ENCODE data around the gene CRELD1. TPM values are rescaled to one million over a fixed set of nuclear protein-coding genes. Genes with fewer than 3 reads are reported as not detected.
A peak's percentile ranks its signal among the peaks of the same experiment; 100 is the strongest.

The CRELD1 gene
- total RNA-seq (2021; ENCODE audit: unreplicated experiment) (18.7 TPM), Bru-seq, nascent RNA (percentile 54 among the genes with signal in this experiment), BruChase-seq, experiment 1, labeled RNA remaining after a 6-hour chase (percentile 66 among the genes with signal in this experiment), BruChase-seq, experiment 2, labeled RNA remaining after a 2-hour chase (percentile 65 among the genes with signal in this experiment)
- polyA plus RNA-seq (2012): 29.4 and 31.8 TPM in 2 replicates
- long read RNA-seq, transcript CRELD1-206 (11 exons, 1,778 nt): minor isoform, 8 of 40 reads
- long read RNA-seq, transcript CRELD1-203 (11 exons, 1,728 nt): major isoform, 12 of 40 reads
- long read RNA-seq, partial matches to known transcripts: 3 of 40 reads
- long read RNA-seq, other reads (novel, unspliced or antisense): 16 of 40 reads

GRCh38 chr3:9933561-9934234 lies at the start of gene CRELD1:
Gene CRELD1, plus strand, starts transcription at chr3:9933834. Its CDS starts 605 bp downstream, at chr3:9934439.
- Histone ChIP-seq H3K4me3 (replicated peaks in 1 of 2; ENCODE audit: low read depth in 1 of 2, low read length in 2 of 2) (peak within 1 kb of the TSS; percentile 52 to 69), H3K79me2 (ENCODE audit: insufficient read depth, low read length) (no peaks in the 10 kb centered on the region), H3K4me2 (ENCODE audit: low read length) (peak within 1 kb of the TSS; percentile 87), H3K27me3 (ENCODE audit: insufficient read depth, low read length) (no peaks in the 10 kb centered on the region), H3K9ac (ENCODE audit: low read length) (peak within 1 kb of the TSS; percentile 73), H3K9me3 (ENCODE audit: control insufficient read depth in 1 of 2, insufficient read depth in 1 of 2, low read depth in 1 of 2, low read length in 2 of 2) (no peaks in the 10 kb centered on the region), H3K4me1 (ENCODE audit: control insufficient read depth in 1 of 2, insufficient read depth in 2 of 2, low read length in 2 of 2) (peaks cover 9 to 24% of the 10 kb centered on the region in 2 experiments), H4K20me1 (ENCODE audit: insufficient read depth) (no peaks in the 10 kb centered on the region), H2AFZ (ENCODE audit: low read depth, low read length, poor library complexity, severe bottlenecking) (no peak within 1 kb of the TSS), H3K27ac (ENCODE audit: low read depth, low read length) (peak within 1 kb of the TSS; percentile 84), H3K36me3 (ENCODE audit: control insufficient read depth in 1 of 2, insufficient read depth in 2 of 2, low read length in 2 of 2) (peaks cover 0 to 4% of the 10 kb centered on the region in 2 experiments; a peak in 1 of 4 replicates), H3K9me2 (ENCODE audit: insufficient read depth) (no peaks in the 10 kb centered on the region)
- DNase-seq (ENCODE audit: low read depth, low spot score) (peak; percentile 90), ATAC-seq (peak; percentile 85)
- intact Hi-C loops (cut with micrococcal nuclease): loop anchor here (5.0 kb wide), 3 partner anchors 41 to 216 kb away; partner anchors contain the start of genes JAGN1 and RPUSD3
- ChIA-PET RAD21 (ENCODE audit: low non-redundant PET in 1 of 2, low total read pairs in 2 of 2, uncharacterized antibody in 2 of 2, unreplicated experiment in 2 of 2) (interaction anchor here (0.7 to 0.8 kb wide), 2 partner anchors 13 to 31 kb away, joined by 4 to 6 read pairs; partner anchors contain the start of gene IL17RE (in 1 of the 2)), POLR2A (interaction anchor here (1.0 to 3.0 kb wide), 6 partner anchors 9 to 389 kb away, joined by 3 to 27 read pairs (median 4); partner anchors contain the start of gene ARPC4), CTCF (interaction anchor here (1.1 to 6.2 kb wide), 8 partner anchors 13 to 388 kb away, joined by 3 to 65 read pairs (median 5); partner anchors contain the start of gene IL17RC)
- no TSS peak for BruUV-seq (replicated peaks)
- TF ChIP-seq ZBTB33 (IDR thresholded peaks at IDR 0.05; ENCODE audit: extremely low read depth, insufficient replicate concordance, low read length): peak; percentile 23
- peak; percentile 83 for TF ChIP-seq POLR2AphosphoS5 (IDR thresholded peaks at IDR 0.05; ENCODE audit: low read depth, low read length)
- TF ChIP-seq JUND (IDR thresholded peaks at IDR 0.05): no peak
- peak; percentile 94 for TF ChIP-seq SIN3A (IDR thresholded peaks at IDR 0.05; ENCODE audit: low read depth)
- no peak for TF ChIP-seq CEBPB (IDR thresholded peaks at IDR 0.05; ENCODE audit: low read depth)
- peak; percentile 91 for TF ChIP-seq TCF7L2 (IDR thresholded peaks at IDR 0.05; ENCODE audit: borderline replicate concordance, extremely low read depth, insufficient read depth, insufficient read length)
- TF ChIP-seq SRF (IDR thresholded peaks at IDR 0.05; ENCODE audit: low read depth): no peak; the same call in 1 of the 2 replicates
- TF ChIP-seq ATF3 (IDR thresholded peaks at IDR 0.05): no peak
- TF ChIP-seq EZH2 (IDR thresholded peaks at IDR 0.05): no peak
- no peak for TF ChIP-seq RAD21 (IDR thresholded peaks at IDR 0.05; ENCODE audit: low read depth)
- no peak for TF ChIP-seq CTCF (IDR thresholded peaks at IDR 0.05 in 2 of 3, conservative IDR thresholded peaks at IDR 0.05 in 1 of 3; ENCODE audit: borderline replicate concordance in 1 of 3, insufficient read depth in 1 of 3, low read depth in 2 of 3, low read length in 2 of 3)
- peak; percentile 95 for TF ChIP-seq MAX (IDR thresholded peaks at IDR 0.05)
- no peak for TF ChIP-seq YY1 (IDR thresholded peaks at IDR 0.05; ENCODE audit: extremely low read depth, insufficient replicate concordance, low read depth, low read length)
- no peak for TF ChIP-seq ZFX (IDR thresholded peaks at IDR 0.05)
- peak; percentile 62 for TF ChIP-seq POLR2A (IDR thresholded peaks at IDR 0.05; ENCODE audit: borderline replicate concordance, extremely low read depth, insufficient read depth, insufficient read length)
- TF ChIP-seq EGR1 (IDR thresholded peaks at IDR 0.05; ENCODE audit: low read depth): no peak
- TF ChIP-seq ZNF274 (IDR thresholded peaks at IDR 0.05; ENCODE audit: low read depth, low read length): no peak
- no peak for TF ChIP-seq FOSL1 (IDR thresholded peaks at IDR 0.05; ENCODE audit: low read depth)
- no peak for TF ChIP-seq EZH2phosphoT487 (IDR thresholded peaks at IDR 0.05; ENCODE audit: borderline replicate concordance)

All from HCT116 (cell line).